ENCODE results near the gene OXLD1.
"Not testable (repeated sequence)": the region's sequence is repeated elsewhere in the genome, so short reads cannot be mapped to it uniquely, and the experiment has no call there.

The OXLD1 gene

DNA sequence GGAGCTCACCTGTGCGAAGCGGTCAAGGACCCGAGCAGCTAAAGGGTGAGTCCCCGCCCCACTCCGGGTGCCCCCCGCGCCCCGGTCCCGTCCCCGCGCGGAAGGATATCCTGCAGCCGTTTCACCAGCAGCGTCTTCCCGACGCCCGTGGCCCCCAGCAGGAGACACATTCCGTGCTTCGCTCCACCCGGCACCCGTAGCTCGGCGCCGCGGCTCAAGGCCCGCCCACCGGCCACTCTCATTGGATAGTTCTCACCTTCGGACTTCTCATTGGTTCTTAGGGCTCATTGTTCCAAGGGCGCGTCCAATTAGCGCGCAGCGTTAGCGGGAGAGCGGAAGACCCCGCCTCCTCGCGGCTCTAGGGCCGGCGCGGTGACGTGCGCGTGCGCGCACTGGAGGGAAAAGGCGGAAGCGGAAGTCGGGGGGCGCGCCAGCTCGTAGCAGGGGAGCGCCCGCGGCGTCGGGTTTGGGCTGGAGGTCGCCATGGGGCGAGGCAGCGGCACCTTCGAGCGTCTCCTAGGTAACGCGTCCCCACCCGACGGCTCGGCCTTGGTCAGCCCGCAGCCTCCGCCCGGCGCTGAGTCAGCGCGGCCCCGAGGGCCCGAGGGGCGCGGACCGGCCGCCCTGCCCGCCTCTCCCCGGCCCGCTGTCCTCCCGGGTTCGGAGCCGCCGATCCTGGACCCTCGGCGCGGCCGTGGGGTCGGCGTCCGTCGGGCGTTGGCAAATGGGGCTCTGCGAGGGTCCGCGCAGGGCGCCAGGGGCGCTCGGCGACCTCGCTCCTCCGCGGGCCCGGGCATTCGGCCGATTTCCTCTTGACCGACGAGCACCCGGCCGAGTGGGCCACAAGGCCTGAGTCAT lies 17.4 kb upstream of the OXLD1 start, which contains the start of the genes ARL16 and HGS:
ARL16 (minus strand) TSS at position 214 of the 858 bp plus-strand sequence; CDS start at position 170, 44 bp downstream.
HGS (plus strand) TSS at position 428 of the 858 bp plus-strand sequence; CDS start at position 484, 56 bp downstream.
- peak; percentile 100 for DNase-seq (ENCODE audit: low read depth, low spot score)

- DNase-seq (ENCODE audit: low read depth, low spot score): no peak
Measured at GRCh38 chr17:81683208-81683583, 16.8 kb upstream of the OXLD1 start.

GRCh38 chr17:81682565-81683207 lies 16.3 kb upstream of the OXLD1 start:
- no peak for DNase-seq (ENCODE audit: low read depth, low spot score)

- no peak for DNase-seq (ENCODE audit: low read depth, low spot score)
Measured at GRCh38 chr17:81681672-81682071, 15.3 kb upstream of the OXLD1 start.

DNA sequence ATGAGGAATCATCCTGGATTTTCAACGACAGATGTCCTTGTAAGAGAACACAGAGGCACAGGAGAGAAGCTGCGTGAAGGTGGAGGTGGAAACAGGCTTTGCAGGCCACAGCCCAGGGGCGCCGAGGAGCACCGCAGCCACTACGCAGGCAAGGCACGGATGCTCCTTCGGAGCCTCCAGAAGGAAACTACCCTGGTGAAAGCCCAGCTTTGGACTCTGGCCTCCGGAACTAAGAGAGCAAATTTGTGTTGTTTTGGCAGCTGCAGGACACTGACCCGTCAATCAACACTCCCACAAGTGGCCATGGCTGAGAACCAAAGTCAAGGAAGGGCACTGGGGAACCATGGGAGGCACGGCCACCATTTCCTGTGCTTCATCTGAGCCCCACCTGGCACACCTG lies 13.7 kb upstream of the OXLD1 start:
- DNase-seq (ENCODE audit: low read depth, low spot score): no peak

DNA sequence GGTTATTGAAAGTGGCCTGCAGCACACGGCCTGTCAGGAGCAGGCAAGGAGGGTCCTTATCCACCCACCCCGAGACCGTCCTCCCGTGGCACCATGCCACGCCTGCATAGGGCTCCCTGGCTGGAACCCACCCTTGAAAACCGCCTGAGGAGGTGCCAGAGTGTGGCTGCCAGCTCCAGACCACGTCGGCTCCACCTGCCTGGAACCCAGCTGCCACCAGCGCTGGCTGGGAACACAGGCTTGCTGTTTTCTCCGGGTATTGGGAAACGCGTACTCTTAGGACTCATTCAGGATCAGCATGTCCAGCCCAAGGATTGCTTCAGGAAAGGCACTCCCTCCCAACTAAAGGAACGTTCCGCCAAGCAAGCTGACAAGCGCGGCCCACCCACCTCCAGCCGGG lies 10.5 kb upstream of the OXLD1 start:
- DNase-seq (ENCODE audit: low read depth, low spot score): no peak

GRCh38 chr17:81675515-81676221 lies 9.3 kb upstream of the OXLD1 start:
- DNase-seq (ENCODE audit: low read depth, low spot score): not testable (repeated sequence)

DNA sequence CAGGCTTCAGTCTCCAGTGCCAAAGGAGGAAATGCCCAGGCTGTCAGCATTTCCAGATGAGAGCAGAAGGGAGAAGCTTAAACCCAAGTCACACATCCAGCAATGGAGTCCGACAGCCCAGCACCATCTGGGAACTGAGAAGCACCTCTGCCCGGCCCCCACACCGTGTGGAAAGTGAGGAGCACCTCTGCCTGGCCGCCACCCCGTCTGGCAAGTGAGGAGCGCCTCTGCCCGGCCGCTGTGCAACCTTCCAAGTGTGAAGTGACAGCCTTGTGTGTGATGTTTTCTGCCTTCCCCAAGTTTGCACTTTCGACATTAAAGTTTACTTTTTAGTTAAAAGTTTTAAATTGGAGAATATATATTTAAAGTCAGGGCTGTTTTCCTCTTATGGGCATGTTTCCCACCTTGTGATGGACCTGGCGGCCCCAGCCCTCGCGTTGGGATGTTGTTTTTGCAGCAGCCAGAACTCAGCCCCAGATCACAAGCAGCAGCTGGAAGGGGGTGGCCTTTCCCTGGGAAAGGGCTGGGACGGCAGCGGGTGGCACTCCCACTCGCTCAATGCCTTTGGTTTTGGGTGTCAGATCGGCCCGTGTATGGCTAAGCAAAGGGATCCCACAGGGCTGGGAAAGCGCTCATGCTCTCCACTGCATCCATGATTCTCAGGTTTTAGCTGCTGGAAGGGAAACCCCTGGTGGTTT lies 7.3 kb upstream of the OXLD1 start:
- DNase-seq (ENCODE audit: low read depth, low spot score): no peak

- DNase-seq (ENCODE audit: low read depth, low spot score): no peak
Measured at GRCh38 chr17:81672954-81673353, 6.5 kb upstream of the OXLD1 start.

- DNase-seq (ENCODE audit: low read depth, low spot score): no peak
Measured at GRCh38 chr17:81672504-81672903, 6.1 kb upstream of the OXLD1 start.

GRCh38 chr17:81667754-81668153 lies 1.3 kb upstream of the OXLD1 start:
- no peak for DNase-seq (ENCODE audit: low read depth, low spot score)

DNA sequence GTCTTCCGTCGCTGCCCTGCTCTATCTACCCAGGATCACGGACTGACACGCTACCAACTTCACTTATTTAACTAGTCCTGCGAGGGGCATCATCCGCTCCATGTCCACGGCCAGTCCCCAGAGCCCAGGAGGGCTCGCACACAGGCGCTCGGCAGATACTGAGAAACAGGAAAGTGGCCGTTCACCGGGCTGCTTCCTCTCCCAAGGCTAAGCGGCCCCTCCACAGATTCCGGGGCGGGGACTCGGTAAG lies 388 bp downstream of the OXLD1 start:
- DNase-seq (ENCODE audit: low read depth, low spot score): no peak

GRCh38 chr17:81665205-81666091 lies 957 bp downstream of the OXLD1 start:
- DNase-seq (ENCODE audit: low read depth, low spot score): no peak

- no peak for DNase-seq (ENCODE audit: low read depth, low spot score)
Measured at GRCh38 chr17:81664051-81664470, 2.3 kb downstream of the OXLD1 start.

GRCh38 chr17:81662002-81662401 lies 4.4 kb downstream of the OXLD1 start:
- DNase-seq (ENCODE audit: low read depth, low spot score): no peak

DNA sequence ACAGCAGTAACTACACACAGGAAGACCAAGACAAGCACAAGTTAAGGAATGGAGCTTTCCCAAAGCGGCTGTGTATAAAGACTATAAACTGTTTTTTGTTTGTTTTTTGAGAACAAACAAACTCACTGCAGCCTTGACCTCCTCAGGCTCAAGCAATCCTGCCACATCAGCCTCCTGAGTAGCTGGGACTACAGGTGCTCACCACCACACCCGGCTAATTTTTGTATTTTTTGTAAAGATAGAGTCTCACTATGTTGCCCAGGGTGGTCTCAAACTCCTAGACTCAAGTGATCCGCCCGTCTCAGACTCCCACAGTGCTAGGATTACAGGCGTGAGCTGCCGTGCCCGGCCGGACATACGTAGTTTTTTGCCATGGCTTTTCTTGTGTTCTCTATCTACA lies 6.0 kb downstream of the OXLD1 start:
- no peak for DNase-seq (ENCODE audit: low read depth, low spot score)

GRCh38 chr17:81659038-81659437 lies 7.4 kb downstream of the OXLD1 start:
- DNase-seq (ENCODE audit: low read depth, low spot score): no peak

GRCh38 chr17:81656835-81657234 lies 9.6 kb downstream of the OXLD1 start:
- DNase-seq (ENCODE audit: low read depth, low spot score): no peak

- no peak for DNase-seq (ENCODE audit: low read depth, low spot score)
Measured at GRCh38 chr17:81656118-81656743, 10.2 kb downstream of the OXLD1 start, which contains the start of gene PDE6G. Gene PDE6G, minus strand, starts transcription at chr17:81656542. Its CDS starts 3,237 bp downstream, at chr17:81653305.

GRCh38 chr17:81655378-81656117 lies 10.9 kb downstream of the OXLD1 start:
- no peak for DNase-seq (ENCODE audit: low read depth, low spot score)

All from smooth muscle cell of the brain vasculature (primary cell).